ENCODE data around the gene DENND1C.

GRCh38 chr19:6473647-6474046 is 7.9 kb downstream of the DENND1C start:
- TF ChIP-seq CTCF (IDR thresholded peaks at IDR 0.05; ENCODE audit: low read length) = no peak
- TF ChIP-seq EZH2 (IDR thresholded peaks at IDR 0.05; ENCODE audit: borderline replicate concordance, low read length) = no peak
